H1 (cell line): ENCODE results near the gene STRA8. TPM values are rescaled to one million over a fixed set of nuclear protein-coding genes. Genes with fewer than 3 reads are reported as not detected.

Experiments used
- CTCF ChIA-PET: fragments of 300-600 bp; sonication (Branson Sonifier 250); formaldehyde crosslinking; loops from one replicate; lab custom pipeline; 2021; ENCODE audit not compliant: partially characterized antibody; lab: Charles Lee
- POLR2A ChIA-PET: fragments of 300-600 bp; sonication (Branson Sonifier 250); formaldehyde crosslinking; loops from one replicate; lab custom pipeline; 2021; ENCODE audit warnings: inconsistent platforms; ENCODE audit not compliant: partially characterized antibody; lab: Charles Lee
- DNase-seq, 2 experiments: peaks; one replicate each; pipeline versions ENCODE4 v3.0.0 to v3.0.0-alpha.2; 2010 to 2022; ENCODE audit warnings: low spot score in 2 of 2, low read depth in 1 of 2, mixed read lengths in 1 of 2
- FAIRE-seq: peaks from 2 replicates; lab custom pipeline; 2011; peaks lifted over from hg19 to GRCh38; lab: Jason Lieb, UNC
- H2AFZ ChIP-seq: 2 replicates; pipeline ENCODE4 v1.8.1; 2012; ENCODE audit warnings: low read length, inconsistent platforms
- H2AK5ac ChIP-seq: 2 replicates; pipeline ENCODE4 v1.6.1; 2013; ENCODE audit warnings: low read depth, low read length
- H2BK120ac ChIP-seq: replicated peaks from 2 replicates; pipeline ENCODE3; 2013; ENCODE audit warnings: low read depth, low read length, inconsistent platforms
- H2BK12ac ChIP-seq: 2 replicates; pipeline ENCODE4 v1.6.1; 2013; ENCODE audit warnings: low read depth, low read length
- H2BK15ac ChIP-seq: 2 replicates; pipeline ENCODE4 v1.6.1; 2013; ENCODE audit warnings: low read length
- H2BK20ac ChIP-seq: 2 replicates; pipeline ENCODE4 v1.6.1; 2013; ENCODE audit warnings: low read length
- H2BK5ac ChIP-seq: 2 replicates; pipeline ENCODE4 v1.6.1; 2013; ENCODE audit warnings: low read depth, low read length
- H3K14ac ChIP-seq: 2 replicates; pipeline ENCODE4 v1.6.1; 2013; ENCODE audit warnings: inconsistent platforms; ENCODE audit not compliant: insufficient read length
- H3K18ac ChIP-seq: 2 replicates; pipeline ENCODE4 v1.6.1; 2013; ENCODE audit warnings: low read length; ENCODE audit errors: extremely low read depth
- H3K23ac ChIP-seq: 2 replicates; pipeline ENCODE4 v1.6.1; 2013; ENCODE audit warnings: inconsistent platforms; ENCODE audit not compliant: insufficient read length
- H3K23me2 ChIP-seq: 2 replicates; pipeline ENCODE4 v1.6.1; 2013; ENCODE audit warnings: low read depth, low read length
- H3K27ac ChIP-seq: 2 replicates; pipeline ENCODE4 v1.6.1; 2011; ENCODE audit warnings: low read depth, low read length, inconsistent platforms
- H3K27me3 ChIP-seq, 4 experiments: replicated peaks in 1 of 4; 1 replicate in 1 of 4; 2 replicates in 3 of 4; pipeline versions ENCODE4 v1.6.1 to v1.8.1; 2011 to 2013; ENCODE audit warnings: low read length in 3 of 4, mild to moderate bottlenecking in 3 of 4, inconsistent platforms in 2 of 4, mixed read lengths in 2 of 4, moderate library complexity in 1 of 4; ENCODE audit not compliant: control insufficient read depth in 3 of 4, insufficient read depth in 3 of 4; ENCODE audit errors: extremely low read depth in 1 of 4
- H3K36me3 ChIP-seq, 4 experiments: 2 replicates each; pipeline versions ENCODE4 v1.6.1 to v1.8.1; 2011 to 2013; ENCODE audit warnings: mild to moderate bottlenecking in 4 of 4, low read length in 3 of 4, moderate library complexity in 2 of 4, control low read depth in 1 of 4, inconsistent platforms in 1 of 4; ENCODE audit not compliant: insufficient read depth in 4 of 4, control insufficient read depth in 2 of 4
- H3K4ac ChIP-seq: replicated peaks from 2 replicates; pipeline ENCODE3; 2013; ENCODE audit warnings: low read length, low read depth, mixed read lengths, inconsistent platforms; ENCODE audit not compliant: insufficient read length
- H3K4me1 ChIP-seq, 4 experiments: replicated peaks in 1 of 4; 1 replicate in 1 of 4; 2 replicates in 3 of 4; pipeline versions ENCODE4 v1.6.1 to v1.8.1; 2011 to 2013; ENCODE audit warnings: low read length in 3 of 4, inconsistent platforms in 2 of 4, mixed read lengths in 1 of 4; ENCODE audit not compliant: insufficient read depth in 4 of 4, control insufficient read depth in 3 of 4
- H3K4me2 ChIP-seq, 2 experiments: 2 replicates each; pipeline versions ENCODE4 v1.6.1 to v1.8.1; 2011 to 2013; ENCODE audit warnings: low read depth in 2 of 2, low read length in 2 of 2, control low read depth in 1 of 2, inconsistent platforms in 1 of 2, mild to moderate bottlenecking in 1 of 2; ENCODE audit not compliant: insufficient read depth in 1 of 2
- H3K4me3 ChIP-seq, 4 experiments: fragments of 200-600, 300-600 bp in 1 of 4; sonication (generic), shearing (Covaris generic), sonication (Bioruptor Twin) in 1 of 4; 2 replicates each; pipeline versions ENCODE4 v1.5.1 to v1.8.1; 2011 to 2016; ENCODE audit warnings: low read length in 4 of 4, low read depth in 3 of 4, control low read depth in 2 of 4, inconsistent platforms in 2 of 4, mild to moderate bottlenecking in 2 of 4, mixed read lengths in 1 of 4, moderate library complexity in 1 of 4; ENCODE audit not compliant: insufficient read depth in 2 of 4; ENCODE audit errors: extremely low read depth in 1 of 4
- H3K56ac ChIP-seq: replicated peaks from 2 replicates; pipeline ENCODE3; 2013; ENCODE audit warnings: low read depth, mild to moderate bottlenecking, mixed read lengths, low read length, inconsistent platforms; ENCODE audit not compliant: insufficient read length
- H3K79me1 ChIP-seq: 2 replicates; pipeline ENCODE4 v1.6.1; 2013; ENCODE audit warnings: low read depth, low read length, control low read depth
- H3K79me2 ChIP-seq, 2 experiments: 2 replicates each; pipeline versions ENCODE4 v1.6.1 to v1.8.1; 2012 to 2013; ENCODE audit warnings: low read length in 2 of 2, mild to moderate bottlenecking in 2 of 2, inconsistent platforms in 1 of 2; ENCODE audit not compliant: insufficient read depth in 2 of 2, control insufficient read depth in 1 of 2
- H3K9ac ChIP-seq, 4 experiments: replicated peaks in 1 of 4; 1 replicate in 1 of 4; 2 replicates in 3 of 4; pipeline versions ENCODE4 v1.6.1 to v1.8.1; 2011 to 2013; ENCODE audit warnings: low read depth in 3 of 4, low read length in 3 of 4, control low read depth in 2 of 4, mild to moderate bottlenecking in 2 of 4, moderate library complexity in 2 of 4, inconsistent platforms in 1 of 4; ENCODE audit errors: extremely low read depth in 1 of 4
- H3K9me3 ChIP-seq, 2 experiments: 2 replicates each; pipeline versions ENCODE4 v1.6.1 to v1.8.1; 2012 to 2013; ENCODE audit warnings: mild to moderate bottlenecking in 2 of 2, moderate library complexity in 2 of 2, control low read depth in 1 of 2, inconsistent platforms in 1 of 2, low read depth in 1 of 2, low read length in 1 of 2, mixed read lengths in 1 of 2; ENCODE audit not compliant: insufficient read depth in 2 of 2
- H4K20me1 ChIP-seq, 2 experiments: replicated peaks in 1 of 2; 2 replicates each; pipeline versions ENCODE3 to v1.8.1; 2011 to 2013; ENCODE audit warnings: inconsistent platforms in 2 of 2, low read length in 2 of 2, mild to moderate bottlenecking in 1 of 2; ENCODE audit not compliant: insufficient read depth in 2 of 2, control insufficient read depth in 1 of 2
- H4K5ac ChIP-seq: 2 replicates; pipeline ENCODE4 v1.6.1; 2013; ENCODE audit warnings: low read length, low read depth, mixed read lengths, inconsistent platforms; ENCODE audit not compliant: insufficient read length
- H4K8ac ChIP-seq: 2 replicates; pipeline ENCODE4 v1.8.0; 2013; ENCODE audit warnings: mild to moderate bottlenecking, moderate library complexity, low read length, inconsistent platforms; ENCODE audit not compliant: insufficient read depth; ENCODE audit errors: extremely low read depth
- H4K91ac ChIP-seq: replicated peaks from 2 replicates; pipeline ENCODE3; 2013; ENCODE audit warnings: low read length, mixed read lengths, inconsistent platforms; ENCODE audit not compliant: insufficient read length
- CBX5 ChIP-seq: fragments of 300-800, 300-1000 bp; sonication (generic); IDR thresholded peaks from 2 replicates; pipeline ENCODE4 v1.7.1; 2016; ENCODE audit warnings: antibody characterized with exemption, low read length, low read depth
- KDM5A ChIP-seq: fragments of 200-600 bp; IDR thresholded peaks from 2 replicates; pipeline ENCODE4 v1.7.1; 2012; ENCODE audit warnings: mild to moderate bottlenecking, low read length, inconsistent platforms, mixed read lengths
- WGBS, 2 experiments: shearing (Covaris generic) in 1 of 2; methylation state at CpG; one replicate each; pipeline versions ENCODE4 v1.1.6 to v1.1.7; 2013 to 2015; ENCODE audit warnings: low lambda C conversion rate in 2 of 2, mixed read lengths in 2 of 2, inconsistent platforms in 1 of 2, low coverage in 1 of 2, missing lambda C conversion rate in 1 of 2; ENCODE audit not compliant: insufficient replicate concordance in 2 of 2, insufficient coverage in 1 of 2, insufficient read length in 1 of 2; ENCODE audit errors: extremely low coverage in 1 of 2, missing lambda C conversion rate in 1 of 2; 5-methylcytosine and 5-hydroxymethylcytosine counted together
- polyA plus RNA-seq, 7 experiments: library from polyadenylated mRNA; depleted of rRNA in 3 of 7; stranded (reverse) in 5 of 7; unstranded in 2 of 7; fragments of >200 nt in 5 of 7; fragments of 200-250 nt in 2 of 7; gene quantifications; 1 replicate in 5 of 7; 2 replicates in 1 of 7; 4 replicates in 1 of 7; pipeline versions ENCODE4 v1.2.1 to v1.2.3, GENCODE V29; 2011 to 2013; ENCODE audit warnings: missing spikeins in 2 of 7, mixed read lengths in 2 of 7
- total RNA-seq: library from RNA; stranded (reverse); fragmentation: NEBNext Ultra II Directional; extraction: Animal tissue kit (Norgen Biotek cat#: 25700); gene quantifications from 2 replicates; pipeline ENCODE4 v1.2.1, GENCODE V29; 2021
- TF ChIP-seq, protein P1 (sequence below): IDR thresholded peaks from 2 replicates; pipeline ENCODE4 v1.6.1; 2012; ENCODE audit warnings: inconsistent platforms

STRA8 gene
- total and polyA plus RNA-seq, 2 of the 8 experiments (the other 6 are each of a cell fraction or from before 2014, with no cell fraction given), result not detected

DNA sequence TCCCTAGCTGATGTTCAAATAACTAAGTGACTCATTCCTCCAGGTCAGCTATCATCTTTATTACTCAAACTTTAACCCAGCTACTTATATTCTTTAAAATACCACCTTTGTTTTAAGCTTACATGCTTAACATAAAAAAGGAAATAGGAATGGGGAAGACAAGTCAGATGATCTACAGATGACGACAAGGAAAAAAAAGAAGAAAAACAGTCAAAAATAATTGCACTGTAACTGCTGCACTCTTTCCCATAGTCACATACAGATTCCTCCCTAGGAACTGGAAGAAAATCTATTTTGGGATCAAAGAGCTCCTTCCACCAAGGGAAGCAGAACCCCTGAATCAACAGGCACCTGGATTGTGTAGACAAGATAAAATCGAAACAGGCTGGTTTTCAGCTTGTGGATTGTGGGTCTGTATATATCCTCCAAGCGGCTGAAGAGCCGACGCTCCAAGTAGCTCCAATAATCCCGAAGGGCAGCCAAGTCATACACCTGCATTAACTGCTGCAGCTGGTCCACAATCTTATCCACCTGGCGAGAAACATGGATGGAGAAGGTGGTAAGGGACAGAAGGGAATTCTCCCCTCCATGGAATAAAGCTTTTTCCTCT is 24.3 kb upstream of the STRA8 start:
- H4K8ac ChIP-seq, result no peak overlapping the region
- H3K4me3 ChIP-seq, result no peak overlapping the region
- no peak overlapping the region for H2BK20ac ChIP-seq
- H3K27ac ChIP-seq, result no peak overlapping the region
- no peaks in the 10 kb centered on the region for H3K79me1 ChIP-seq
- FAIRE-seq, result no peak
- no peak overlapping the region for H2BK12ac ChIP-seq
- H4K91ac ChIP-seq, result no peak overlapping the region
- H2BK15ac ChIP-seq, result no peak overlapping the region
- H4K20me1 ChIP-seq, result no peaks in the 10 kb centered on the region
- H2BK120ac ChIP-seq, result no peak overlapping the region
- POLR2A ChIA-PET, result interaction anchor here (0.6 to 1.5 kb wide), 4 partner anchors 9 to 47 kb away, joined by 3 to 5 read pairs (median 4); partner anchors contain the start of gene CYREN
- H3K23ac ChIP-seq, result no peak overlapping the region
- H3K9ac ChIP-seq, result no peak overlapping the region; a peak in 1 of 7 replicates
- no peak for TF ChIP-seq KDM5A
- TF ChIP-seq, protein P1, sequence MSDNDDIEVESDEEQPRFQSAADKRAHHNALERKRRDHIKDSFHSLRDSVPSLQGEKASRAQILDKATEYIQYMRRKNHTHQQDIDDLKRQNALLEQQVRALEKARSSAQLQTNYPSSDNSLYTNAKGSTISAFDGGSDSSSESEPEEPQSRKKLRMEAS, result no peak
- no peak for TF ChIP-seq CBX5
- TF ChIP-seq, all 59 proteins: peak for 0
- no peak overlapping the region for H2AK5ac ChIP-seq
- no peaks in the 10 kb centered on the region; a peak in 2 of 7 replicates for H3K4me1 ChIP-seq
- H3K4me2 ChIP-seq, result no peak overlapping the region; a peak in 1 of 4 replicates
- no peak overlapping the region for H2AFZ ChIP-seq
- H3K23me2 ChIP-seq, result peaks cover 8% of the 10 kb centered on the region
- H3K9me3 ChIP-seq, result no peaks in the 10 kb centered on the region
- H2BK5ac ChIP-seq, result no peak overlapping the region
- H3K27me3 ChIP-seq, result peaks cover 0 to 8% (median 3%) of the 10 kb centered on the region in 4 experiments; a peak in 5 of 7 replicates
- no peak overlapping the region for H3K4ac ChIP-seq
- H4K5ac ChIP-seq, result no peak overlapping the region
- H3K36me3 ChIP-seq, result no peaks in the 10 kb centered on the region; a peak in 1 of 8 replicates
- CTCF ChIA-PET, result interaction anchor here (0.7 to 1.5 kb wide), 4 partner anchors 9 to 78 kb away, joined by 3 to 6 read pairs (median 4); partner anchors contain the start of gene STRA8
- 93% methylated on average over 7 of the region's 7 CpGs; no CpG with 5 or more reads in 1 of the 2 experiments for WGBS, 2 experiments
- H3K14ac ChIP-seq, result no peak overlapping the region
- no peak overlapping the region for H3K56ac ChIP-seq
- no peak for DNase-seq
- H3K79me2 ChIP-seq, result no peaks in the 10 kb centered on the region
- H3K18ac ChIP-seq, result no peak overlapping the region
